Osteoblast (primary cell): ENCODE data around the gene NACA2. TPM values are rescaled to one million over a fixed set of nuclear protein-coding genes. Genes with fewer than 3 reads are reported as not detected.
A peak's percentile ranks its signal among the peaks of the same experiment; 100 is the strongest.

Source experiments
- DNase-seq: peaks from one replicate; pipeline ENCODE4 v3.0.0; 2011; ENCODE audit warnings: low spot score, mixed read lengths; ENCODE audit not compliant: insufficient read length; ENCODE audit errors: missing footprints
- H2AFZ ChIP-seq: 2 replicates; pipeline ENCODE4 v1.6.0; 2011; ENCODE audit warnings: mild to moderate bottlenecking, low read length
- H3K27ac ChIP-seq: 2 replicates; pipeline ENCODE4 v1.5.1; 2011; ENCODE audit warnings: mild to moderate bottlenecking, low read depth, low read length, moderate library complexity
- H3K27me3 ChIP-seq: 2 replicates; pipeline ENCODE4 v1.6.0; 2012; ENCODE audit warnings: mild to moderate bottlenecking, control low read depth, inconsistent platforms, low read length, moderate library complexity; ENCODE audit not compliant: insufficient read depth
- H3K36me3 ChIP-seq: 2 replicates; pipeline ENCODE4 v1.5.1; 2011; ENCODE audit warnings: mild to moderate bottlenecking, low read length, control low read depth, moderate library complexity; ENCODE audit not compliant: insufficient read depth
- H3K4me1 ChIP-seq: 2 replicates; pipeline ENCODE4 v1.5.1; 2011; ENCODE audit warnings: mild to moderate bottlenecking, low read length, control low read depth, moderate library complexity; ENCODE audit not compliant: insufficient read depth
- H3K4me2 ChIP-seq: 2 replicates; pipeline ENCODE4 v1.6.0; 2011; ENCODE audit warnings: mild to moderate bottlenecking, low read length; ENCODE audit not compliant: insufficient read depth
- H3K4me3 ChIP-seq: fragments of 200-600 bp; sonication (generic); 3 replicates; pipeline ENCODE4 v1.5.1; 2012; ENCODE audit warnings: mild to moderate bottlenecking, low read length, inconsistent platforms; ENCODE audit not compliant: insufficient read depth
- H3K79me2 ChIP-seq: 2 replicates; pipeline ENCODE4 v1.6.0; 2012; ENCODE audit warnings: mild to moderate bottlenecking, low read length, control low read depth, inconsistent platforms; ENCODE audit not compliant: insufficient read depth
- H3K9me3 ChIP-seq: 2 replicates; pipeline ENCODE4 v1.5.1; 2011; ENCODE audit warnings: low read depth, low read length, control low read depth
- H4K20me1 ChIP-seq: 2 replicates; pipeline ENCODE4 v1.6.0; 2012; ENCODE audit warnings: mild to moderate bottlenecking, low read length, control low read depth; ENCODE audit not compliant: insufficient read depth
- total RNA-seq: library from RNA; depleted of rRNA; stranded (reverse); fragments of >200 nt; gene quantifications from 2 replicates; pipeline ENCODE4 v1.2.3, GENCODE V29; 2012
- TF ChIP-seq, protein P1 (sequence below): IDR thresholded peaks from 2 replicates; pipeline ENCODE4 v1.5.1; 2011; ENCODE audit warnings: mild to moderate bottlenecking, low read depth, low read length, moderate library complexity; ENCODE audit errors: extremely low read depth

Gene NACA2
- total RNA-seq, 1 donor: under 0.01 TPM

- no peaks in the 10 kb centered on the region for H4K20me1 ChIP-seq
- no peak for DNase-seq
- H3K4me3 ChIP-seq: no peak overlapping the region
- no peaks in the 10 kb centered on the region for H3K9me3 ChIP-seq
- H3K4me1 ChIP-seq: peaks cover 8% of the 10 kb centered on the region
- H3K79me2 ChIP-seq: no peaks in the 10 kb centered on the region
- H3K27ac ChIP-seq: no peak overlapping the region
- H3K36me3 ChIP-seq: no peaks in the 10 kb centered on the region
- H3K4me2 ChIP-seq: no peak overlapping the region
- H3K27me3 ChIP-seq: peaks cover 6% of the 10 kb centered on the region
- TF ChIP-seq, protein P1, sequence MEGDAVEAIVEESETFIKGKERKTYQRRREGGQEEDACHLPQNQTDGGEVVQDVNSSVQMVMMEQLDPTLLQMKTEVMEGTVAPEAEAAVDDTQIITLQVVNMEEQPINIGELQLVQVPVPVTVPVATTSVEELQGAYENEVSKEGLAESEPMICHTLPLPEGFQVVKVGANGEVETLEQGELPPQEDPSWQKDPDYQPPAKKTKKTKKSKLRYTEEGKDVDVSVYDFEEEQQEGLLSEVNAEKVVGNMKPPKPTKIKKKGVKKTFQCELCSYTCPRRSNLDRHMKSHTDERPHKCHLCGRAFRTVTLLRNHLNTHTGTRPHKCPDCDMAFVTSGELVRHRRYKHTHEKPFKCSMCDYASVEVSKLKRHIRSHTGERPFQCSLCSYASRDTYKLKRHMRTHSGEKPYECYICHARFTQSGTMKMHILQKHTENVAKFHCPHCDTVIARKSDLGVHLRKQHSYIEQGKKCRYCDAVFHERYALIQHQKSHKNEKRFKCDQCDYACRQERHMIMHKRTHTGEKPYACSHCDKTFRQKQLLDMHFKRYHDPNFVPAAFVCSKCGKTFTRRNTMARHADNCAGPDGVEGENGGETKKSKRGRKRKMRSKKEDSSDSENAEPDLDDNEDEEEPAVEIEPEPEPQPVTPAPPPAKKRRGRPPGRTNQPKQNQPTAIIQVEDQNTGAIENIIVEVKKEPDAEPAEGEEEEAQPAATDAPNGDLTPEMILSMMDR: no peak
- H2AFZ ChIP-seq: no peak overlapping the region
Observed at GRCh38 chr17:61581611-61582349, 9.2 kb downstream of the NACA2 start.

DNA sequence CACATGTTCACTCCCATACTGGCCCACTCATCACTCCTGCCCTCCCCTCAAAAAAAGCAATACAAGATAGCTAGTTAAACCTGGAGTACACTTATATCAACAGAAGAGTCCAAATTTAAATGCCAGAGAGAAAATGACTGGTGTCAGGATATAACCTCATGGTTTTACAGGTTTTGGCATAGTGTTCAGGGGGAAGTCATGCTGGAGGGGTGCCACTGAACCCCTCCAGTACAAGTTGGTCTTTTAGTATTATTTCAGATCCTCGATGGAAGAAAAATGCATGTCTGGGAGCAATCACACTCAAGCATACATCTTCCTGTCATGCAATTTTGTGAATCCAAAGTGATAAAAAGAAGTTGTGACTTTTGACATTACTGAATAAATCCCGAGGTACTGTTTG lies 10.5 kb downstream of the NACA2 start:
- Histone ChIP-seq H3K79me2 (no peaks in the 10 kb centered on the region), H4K20me1 (no peaks in the 10 kb centered on the region), H3K27ac (no peak overlapping the region), H3K9me3 (no peaks in the 10 kb centered on the region), H3K36me3 (no peaks in the 10 kb centered on the region), H3K27me3 (peaks cover 6% of the 10 kb centered on the region), H3K4me3 (no peak overlapping the region), H2AFZ (no peak overlapping the region), H3K4me1 (peaks cover 8% of the 10 kb centered on the region), H3K4me2 (peak overlapping the region; percentile 5)
- TF ChIP-seq, protein P1: no peak
- DNase-seq: no peak

- Histone ChIP-seq H3K4me3 (no peak overlapping the region), H3K4me2 (peak overlapping the region; percentile 5), H4K20me1 (no peaks in the 10 kb centered on the region), H3K27ac (no peak overlapping the region), H2AFZ (peak overlapping the region; percentile 20), H3K27me3 (peaks cover 6% of the 10 kb centered on the region), H3K79me2 (no peaks in the 10 kb centered on the region), H3K36me3 (no peaks in the 10 kb centered on the region), H3K9me3 (no peaks in the 10 kb centered on the region), H3K4me1 (peaks cover 13% of the 10 kb centered on the region)
- DNase-seq: no peak
- TF ChIP-seq, protein P1: no peak
Observed at GRCh38 chr17:61579961-61580360, 11.1 kb downstream of the NACA2 start.

DNA sequence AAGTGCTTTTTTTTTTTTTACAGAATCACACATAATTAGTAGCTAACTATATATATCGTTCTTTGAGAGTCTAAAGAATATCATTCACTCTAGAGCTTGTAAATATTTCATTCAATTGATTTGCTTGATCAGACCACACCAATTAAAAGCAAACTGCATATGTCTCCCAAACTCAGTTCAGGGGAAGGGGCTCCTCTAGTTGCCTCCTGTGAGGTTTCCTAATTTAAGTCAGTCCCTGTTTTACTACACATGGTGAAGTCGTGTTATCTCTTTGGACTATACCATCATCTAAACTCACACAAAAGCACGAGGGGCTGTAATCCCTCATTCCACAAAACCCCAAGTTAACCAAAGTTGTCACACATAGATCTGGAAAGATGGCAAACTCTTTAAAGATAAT lies 11.7 kb downstream of the NACA2 start:
- H3K4me1 ChIP-seq: peaks cover 15% of the 10 kb centered on the region
- H3K36me3 ChIP-seq: no peaks in the 10 kb centered on the region
- no peaks in the 10 kb centered on the region for H3K9me3 ChIP-seq
- TF ChIP-seq, protein P1: no peak
- H2AFZ ChIP-seq: no peak overlapping the region
- no peaks in the 10 kb centered on the region for H3K79me2 ChIP-seq
- peaks cover 6% of the 10 kb centered on the region for H3K27me3 ChIP-seq
- DNase-seq: no peak
- H3K4me2 ChIP-seq: peak overlapping the region; percentile 5
- no peak overlapping the region for H3K4me3 ChIP-seq
- H3K27ac ChIP-seq: no peak overlapping the region
- no peaks in the 10 kb centered on the region for H4K20me1 ChIP-seq
